GM18517 (cell line): Measurements from ENCODE around the gene SDHAF1.
A peak's percentile ranks its signal among the peaks of the same experiment; 100 is the strongest.
"Not testable (repeated sequence)": the region's sequence is repeated elsewhere in the genome, so short reads cannot be mapped to it uniquely, and the experiment has no call there.

Experiments
- ATAC-seq: cut with Tn5 transposase; IDR thresholded peaks from one replicate; pipeline ENCODE4 v1.9.1; 2021; ENCODE audit warnings: mild to moderate bottlenecking, moderate library complexity; ENCODE audit not compliant: unreplicated experiment

Gene SDHAF1, protein sequence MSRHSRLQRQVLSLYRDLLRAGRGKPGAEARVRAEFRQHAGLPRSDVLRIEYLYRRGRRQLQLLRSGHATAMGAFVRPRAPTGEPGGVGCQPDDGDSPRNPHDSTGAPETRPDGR

DNA sequence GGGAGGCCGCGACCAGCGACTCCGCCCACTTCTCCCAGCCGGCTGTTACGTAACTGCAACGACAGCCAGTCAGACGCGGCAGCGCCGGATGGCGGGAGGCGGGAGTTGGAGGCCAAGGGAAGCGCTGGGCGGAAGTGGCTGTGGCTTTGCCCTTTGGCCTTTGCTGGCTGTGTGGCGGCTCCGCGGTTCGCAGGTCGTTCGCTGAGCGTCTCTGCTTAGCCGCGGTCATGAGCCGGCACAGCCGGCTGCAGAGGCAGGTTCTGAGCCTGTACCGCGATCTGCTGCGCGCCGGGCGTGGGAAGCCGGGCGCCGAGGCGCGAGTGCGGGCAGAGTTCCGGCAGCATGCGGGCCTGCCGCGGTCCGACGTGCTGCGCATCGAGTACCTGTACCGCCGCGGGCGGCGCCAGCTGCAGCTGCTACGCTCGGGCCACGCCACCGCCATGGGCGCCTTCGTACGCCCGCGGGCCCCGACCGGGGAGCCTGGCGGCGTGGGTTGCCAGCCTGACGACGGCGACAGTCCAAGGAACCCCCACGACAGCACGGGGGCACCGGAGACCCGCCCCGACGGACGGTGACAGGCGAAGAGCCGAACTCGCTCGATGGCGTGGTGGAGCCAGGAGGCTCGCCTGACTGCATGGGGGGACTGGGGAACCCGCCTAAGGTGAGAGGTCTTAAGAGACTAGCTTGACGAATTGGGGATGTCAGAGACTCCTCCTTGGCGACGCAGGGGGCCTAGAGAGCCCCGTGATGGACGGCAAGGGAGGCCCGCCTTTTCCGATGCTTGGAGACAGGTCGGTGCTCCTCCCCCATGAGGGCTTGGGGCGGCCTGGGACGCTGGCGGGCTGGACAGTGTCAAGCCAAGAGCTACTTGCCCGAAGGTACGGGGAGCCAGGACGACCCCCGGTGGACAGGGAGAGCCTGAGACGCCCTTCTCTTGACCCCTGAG, at the start of gene SDHAF1:
TSS of gene SDHAF1 (plus strand) at position 141 of the 946 bp plus-strand sequence. CDS start at position 228, 87 bp downstream.
- peak; percentile 82 for ATAC-seq

DNA sequence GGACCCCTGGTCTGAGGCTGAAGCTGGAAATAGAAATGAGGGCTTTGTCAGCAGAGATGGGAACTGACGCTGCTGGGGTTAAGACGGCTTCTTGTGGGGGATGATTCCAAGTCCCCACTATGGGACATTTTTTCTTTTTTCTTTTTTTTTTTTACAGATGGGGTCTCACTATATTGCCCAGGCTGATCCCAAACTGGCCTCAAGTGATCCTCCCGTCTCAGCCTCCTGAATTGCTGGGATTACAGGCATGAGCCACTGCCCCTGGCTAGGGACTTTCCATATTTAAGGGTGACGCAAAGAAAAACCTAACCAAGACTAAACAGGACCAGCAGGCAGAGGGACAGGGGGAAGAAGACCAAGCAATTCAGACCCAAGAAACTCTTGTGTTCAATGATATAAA, 48.8 kb upstream of the SDHAF1 start:
- no peak for ATAC-seq

GRCh38 chr19:35949131-35949530, 45.9 kb upstream of the SDHAF1 start:
- ATAC-seq = no peak

DNA sequence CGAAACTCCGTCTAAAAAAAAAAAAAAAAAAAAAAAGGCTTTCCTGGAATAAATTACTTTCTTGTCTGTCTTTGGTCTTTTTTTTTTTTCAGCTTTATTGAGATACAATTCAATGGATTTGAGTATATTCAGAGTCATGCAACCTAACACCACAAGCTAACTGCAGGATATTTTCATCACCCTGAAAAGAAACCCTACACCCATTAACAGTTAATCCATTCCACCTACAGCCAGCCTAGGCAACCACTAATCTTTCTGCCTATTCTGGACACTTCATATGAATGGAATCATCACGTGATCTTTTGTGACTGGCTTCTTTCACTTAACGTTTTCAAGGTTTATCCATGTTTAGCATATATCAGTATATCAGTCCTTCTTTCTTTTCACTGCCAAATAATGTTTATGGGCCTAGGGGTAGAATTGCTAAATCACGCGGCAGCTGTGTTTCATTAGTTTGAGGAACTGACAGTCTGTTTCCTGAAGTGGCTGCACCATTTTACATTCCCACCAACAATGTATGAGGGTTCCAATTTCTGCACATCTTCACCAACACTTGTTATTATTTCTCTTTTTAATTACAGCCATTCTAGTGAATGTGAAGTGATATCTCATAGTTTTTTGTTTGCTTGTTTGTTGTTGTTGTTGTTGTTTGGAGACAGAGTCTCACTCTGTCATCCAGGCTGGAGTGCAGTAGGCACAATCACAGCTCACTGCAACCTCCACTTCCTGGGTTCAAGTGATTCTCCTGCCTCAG, 38.9 kb upstream of the SDHAF1 start:
- ATAC-seq = no peak

DNA sequence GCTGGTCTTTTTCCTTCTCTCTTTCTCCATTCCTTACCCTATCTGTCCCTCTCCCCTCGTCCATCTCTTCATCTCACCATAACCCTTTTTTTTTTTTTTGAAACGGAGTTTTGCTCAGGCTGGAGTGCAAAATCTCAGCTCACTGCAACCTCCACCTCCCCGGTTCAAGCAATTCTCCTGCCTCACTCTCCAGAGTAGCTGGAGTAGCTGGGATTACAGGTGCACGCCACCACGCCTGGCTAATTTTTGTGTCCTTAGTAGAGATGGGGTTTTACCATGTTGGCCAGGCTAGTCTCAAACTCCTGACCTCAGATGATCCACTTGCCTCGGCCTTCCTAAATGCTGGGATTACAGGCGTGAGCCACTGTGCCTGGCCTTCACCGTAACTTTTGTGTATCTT, 37.6 kb upstream of the SDHAF1 start:
- ATAC-seq = not testable (repeated sequence)

GRCh38 chr19:35958660-35959039, 36.3 kb upstream of the SDHAF1 start:
- no peak for ATAC-seq

DNA sequence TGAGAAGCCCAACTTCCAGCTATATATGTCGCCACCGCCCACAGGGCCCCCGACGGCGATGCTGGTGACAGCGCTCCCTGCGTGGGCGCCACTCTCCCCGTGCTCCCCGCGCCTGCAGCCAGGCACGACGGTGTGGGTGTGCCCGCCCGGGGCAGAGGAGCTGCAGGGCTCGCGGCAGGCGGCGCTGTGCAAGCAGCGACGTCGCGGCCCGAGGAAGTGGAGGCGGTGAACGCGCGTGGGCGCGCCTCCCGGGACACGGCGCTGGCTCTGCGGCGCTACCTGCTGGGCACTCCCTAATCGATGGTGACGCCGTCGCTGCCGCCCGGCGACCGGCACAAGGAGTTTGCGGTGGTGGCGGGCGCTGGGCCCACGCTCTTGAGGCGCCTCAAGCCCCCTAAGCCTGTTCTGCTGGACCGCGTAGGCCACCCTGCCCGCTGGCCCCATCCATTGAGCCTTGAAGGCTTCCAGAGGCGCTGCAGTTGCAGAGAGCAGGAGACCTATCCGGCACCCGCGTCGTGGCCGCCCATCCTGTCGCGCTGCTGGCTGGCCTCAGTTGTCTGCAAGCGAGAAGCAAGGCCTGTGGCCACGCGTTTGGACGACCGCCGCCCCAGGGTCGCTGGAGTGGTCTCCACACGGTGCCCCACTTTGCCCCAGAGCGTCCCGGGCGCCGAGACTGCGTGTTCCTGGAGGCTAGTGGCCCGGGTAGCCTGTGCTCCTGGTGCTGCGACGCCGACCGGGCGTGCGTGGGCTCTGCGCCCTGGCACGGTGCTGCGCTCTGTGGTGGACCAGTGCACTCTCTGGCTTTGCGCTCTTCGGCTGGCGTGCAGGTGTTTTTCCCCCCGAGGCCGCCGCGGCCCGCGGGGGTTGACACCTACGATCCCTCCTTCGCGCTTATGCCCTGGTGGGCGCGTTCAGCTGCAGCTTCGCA, 35.7 kb upstream of the SDHAF1 start:
- no peak for ATAC-seq

- no peak for ATAC-seq
These were observed 35.0 kb upstream of the SDHAF1 start for GRCh38 chr19:35959968-35960320.

GRCh38 chr19:35960432-35960972, 34.5 kb upstream of the SDHAF1 start:
- ATAC-seq = no peak

DNA sequence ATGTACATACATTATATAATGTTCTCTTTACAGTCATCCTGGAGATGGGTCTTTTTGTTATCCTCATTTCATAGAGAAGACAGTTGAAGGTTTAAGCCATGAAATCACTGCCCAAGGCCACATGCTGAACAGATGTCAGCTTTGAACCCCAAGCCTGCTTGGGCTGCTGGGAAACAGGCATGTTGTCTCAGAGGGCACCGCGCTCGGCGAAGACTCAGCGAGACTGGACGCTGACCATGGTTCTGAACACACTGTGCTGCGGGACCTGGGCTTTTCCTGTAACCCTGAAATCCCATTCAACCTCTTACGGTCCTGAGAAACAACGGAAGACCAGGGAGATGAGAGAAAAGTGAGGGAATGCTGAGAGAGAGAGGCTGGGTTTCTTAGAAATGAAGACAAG, 31.5 kb upstream of the SDHAF1 start:
- ATAC-seq = no peak

DNA sequence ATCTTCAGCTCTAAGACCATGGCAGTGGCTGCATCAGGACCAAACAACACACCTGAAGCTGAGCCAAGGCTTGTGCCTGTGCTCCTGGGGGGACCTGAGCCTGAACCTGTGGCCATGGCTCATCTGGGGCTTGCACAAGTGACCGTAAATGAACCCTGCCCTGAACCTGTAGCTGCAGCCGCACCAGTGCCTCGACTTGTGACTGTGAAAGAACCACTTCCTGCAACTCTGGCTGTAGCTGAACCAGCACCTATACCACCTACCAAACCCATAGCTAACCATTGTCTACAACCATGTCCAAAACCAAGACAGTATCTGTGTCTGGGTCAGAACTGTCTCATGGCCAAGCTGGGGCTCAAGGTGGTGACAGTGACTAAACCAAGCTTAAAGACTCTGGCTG, 28.2 kb upstream of the SDHAF1 start:
- ATAC-seq = no peak

- ATAC-seq = no peak
These were observed 21.5 kb upstream of the SDHAF1 start for GRCh38 chr19:35973487-35973886.

DNA sequence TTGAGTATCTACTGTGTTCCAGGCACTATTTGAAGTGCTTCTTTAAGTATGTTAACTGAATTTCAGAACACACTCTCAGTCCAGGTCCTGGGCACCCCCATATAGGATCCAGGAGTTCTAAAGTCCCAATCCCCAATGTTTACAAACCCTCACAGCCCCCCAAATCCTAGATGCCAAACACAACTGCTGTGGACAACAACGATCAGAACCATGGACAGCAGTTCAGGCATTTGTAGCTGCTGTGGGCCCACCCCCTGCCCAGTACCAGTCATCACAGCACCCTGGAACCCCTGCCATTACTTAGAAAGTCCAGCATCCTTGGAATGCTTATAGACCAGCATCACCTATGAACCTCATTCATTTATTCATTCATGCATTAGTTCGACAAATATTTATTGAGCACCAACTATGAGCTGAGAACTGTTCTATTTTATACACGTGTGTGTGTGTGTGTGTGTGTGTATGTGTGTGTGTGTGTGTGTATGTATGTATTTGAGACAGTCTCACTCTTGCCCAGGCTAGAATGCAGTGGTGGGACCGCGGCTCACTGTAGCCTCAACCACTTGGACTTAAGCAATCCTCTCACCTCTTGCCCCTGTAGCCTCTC, 19.3 kb upstream of the SDHAF1 start:
- ATAC-seq = no peak

GRCh38 chr19:35977446-35978222, 17.4 kb upstream of the SDHAF1 start:
- ATAC-seq = no peak

DNA sequence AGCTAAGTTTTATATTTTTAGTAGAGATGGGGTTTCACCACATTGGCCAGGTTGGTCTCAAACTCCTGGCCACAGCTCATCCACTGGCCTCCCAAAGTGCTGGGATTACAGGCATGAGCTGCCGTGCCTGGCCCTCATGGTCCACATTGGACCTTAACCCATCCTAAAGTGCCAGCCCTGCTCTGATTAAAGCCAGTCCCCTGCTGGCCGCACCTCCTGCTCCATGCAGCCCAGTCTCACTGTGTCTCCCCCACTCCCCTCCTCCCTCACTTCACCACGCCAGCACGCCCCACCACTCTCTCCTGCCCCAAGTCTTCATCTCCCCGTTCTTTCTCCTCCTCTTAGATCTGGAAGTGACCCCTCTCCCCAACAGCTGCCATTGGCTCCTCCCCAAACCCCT, 16.7 kb upstream of the SDHAF1 start:
- no peak for ATAC-seq

- no peak for ATAC-seq
These were observed 16.1 kb upstream of the SDHAF1 start for GRCh38 chr19:35978832-35979365.

GRCh38 chr19:35980997-35981396, 14.0 kb upstream of the SDHAF1 start:
- ATAC-seq = not testable (repeated sequence)

GRCh38 chr19:35983177-35983576, 11.8 kb upstream of the SDHAF1 start:
- ATAC-seq = no peak

GRCh38 chr19:35986111-35986510, 8.9 kb upstream of the SDHAF1 start:
- ATAC-seq = no peak
